ENCODE results near the gene BRD2.

BRD2 gene

GRCh38 chr6:32977953-32978324 is 9.5 kb downstream of the BRD2 start:
- Histone ChIP-seq H4K20me1 (ENCODE audit: insufficient read depth, low read length) (peaks cover 92% of the 10 kb centered on the region), H3K9ac (ENCODE audit: low read length) (no peak overlapping the region), H3K36me3 (replicated peaks; ENCODE audit: insufficient read depth, low read length) (peaks cover 64% of the 10 kb centered on the region), H3K4me2 (ENCODE audit: low read depth, low read length) (no peak overlapping the region), H3K9me3 (replicated peaks; ENCODE audit: insufficient read depth, low read length) (no peaks in the 10 kb centered on the region), H3F3A (ENCODE audit: insufficient read depth, low read length) (peaks cover 98% of the 10 kb centered on the region), H3K27ac (ENCODE audit: low read length) (no peak overlapping the region), H3K79me2 (ENCODE audit: low read length) (peaks cover 69% of the 10 kb centered on the region), H3K9me2 (replicated peaks; ENCODE audit: insufficient read depth, low read length) (no peaks in the 10 kb centered on the region), H3K4me1 (ENCODE audit: low read length) (peaks cover 18% of the 10 kb centered on the region), H3K27me3 (replicated peaks; ENCODE audit: insufficient read depth, low read length) (no peaks in the 10 kb centered on the region), H2AFZ (ENCODE audit: low read length) (no peak overlapping the region), H3K4me3 (ENCODE audit: low read length) (no peak overlapping the region)
- DNase-seq: no peak
- TF ChIP-seq CTCF (IDR thresholded peaks at IDR 0.05; ENCODE audit: low read length) (no peak), EZH2phosphoT487 (IDR thresholded peaks at IDR 0.05; ENCODE audit: low read length) (no peak), EZH2 (optimal IDR thresholded peaks at IDR 0.05; ENCODE audit: low read depth, low read length) (no peak)

- H3K4me2 ChIP-seq (ENCODE audit: low read depth, low read length): no peak overlapping the region
- peaks cover 49% of the 10 kb centered on the region for H3K79me2 ChIP-seq (ENCODE audit: low read length)
- H3K27me3 ChIP-seq (replicated peaks; ENCODE audit: insufficient read depth, low read length): no peaks in the 10 kb centered on the region
- peaks cover 78% of the 10 kb centered on the region for H4K20me1 ChIP-seq (ENCODE audit: insufficient read depth, low read length)
- H3K4me1 ChIP-seq (ENCODE audit: low read length): peaks cover 24% of the 10 kb centered on the region
- H3K36me3 ChIP-seq (replicated peaks; ENCODE audit: insufficient read depth, low read length): peaks cover 52% of the 10 kb centered on the region
- H2AFZ ChIP-seq (ENCODE audit: low read length): no peak overlapping the region
- no peak for TF ChIP-seq EZH2 (optimal IDR thresholded peaks at IDR 0.05; ENCODE audit: low read depth, low read length)
- H3K9me3 ChIP-seq (replicated peaks; ENCODE audit: insufficient read depth, low read length): no peaks in the 10 kb centered on the region
- DNase-seq: no peak
- H3F3A ChIP-seq (ENCODE audit: insufficient read depth, low read length): peaks cover 95% of the 10 kb centered on the region
- no peak overlapping the region for H3K4me3 ChIP-seq (ENCODE audit: low read length)
- no peak overlapping the region for H3K27ac ChIP-seq (ENCODE audit: low read length)
- no peak overlapping the region for H3K9ac ChIP-seq (ENCODE audit: low read length)
- H3K9me2 ChIP-seq (replicated peaks; ENCODE audit: insufficient read depth, low read length): no peaks in the 10 kb centered on the region
These were observed 11.5 kb downstream of the BRD2 start for GRCh38 chr6:32979720-32980487.

GRCh38 chr6:32980488-32981038 is 12.2 kb downstream of the BRD2 start:
- Histone ChIP-seq H3K4me2 (ENCODE audit: low read depth, low read length) (no peak overlapping the region), H3K79me2 (ENCODE audit: low read length) (peaks cover 43% of the 10 kb centered on the region), H3K27ac (ENCODE audit: low read length) (no peak overlapping the region), H3K4me3 (ENCODE audit: low read length) (no peak overlapping the region), H3K9me2 (replicated peaks; ENCODE audit: insufficient read depth, low read length) (no peaks in the 10 kb centered on the region), H3K9me3 (replicated peaks; ENCODE audit: insufficient read depth, low read length) (no peaks in the 10 kb centered on the region), H3K9ac (ENCODE audit: low read length) (no peak overlapping the region), H4K20me1 (ENCODE audit: insufficient read depth, low read length) (peaks cover 71% of the 10 kb centered on the region), H3K36me3 (replicated peaks; ENCODE audit: insufficient read depth, low read length) (peaks cover 46% of the 10 kb centered on the region), H3F3A (ENCODE audit: insufficient read depth, low read length) (peaks cover 89% of the 10 kb centered on the region), H2AFZ (ENCODE audit: low read length) (no peak overlapping the region), H3K4me1 (ENCODE audit: low read length) (peaks cover 19% of the 10 kb centered on the region; the same call in 1 of the 2 replicates), H3K27me3 (replicated peaks; ENCODE audit: insufficient read depth, low read length) (no peaks in the 10 kb centered on the region)
- TF ChIP-seq EZH2phosphoT487 (IDR thresholded peaks at IDR 0.05; ENCODE audit: low read length) (no peak), CTCF (IDR thresholded peaks at IDR 0.05; ENCODE audit: low read length) (no peak), EZH2 (optimal IDR thresholded peaks at IDR 0.05; ENCODE audit: low read depth, low read length) (no peak)
- no peak for DNase-seq
